HG03457 (cell line): ENCODE results near the gene FGD2.
"Not testable (repeated sequence)": the region's sequence is repeated elsewhere in the genome, so short reads cannot be mapped to it uniquely, and the experiment has no call there.

Experiments
- ATAC-seq: cut with Tn5 transposase; IDR thresholded peaks from one replicate; pipeline ENCODE4 v1.9.1; 2021; ENCODE audit warnings: moderate number of reproducible peaks; ENCODE audit not compliant: unreplicated experiment

FGD2 gene

DNA sequence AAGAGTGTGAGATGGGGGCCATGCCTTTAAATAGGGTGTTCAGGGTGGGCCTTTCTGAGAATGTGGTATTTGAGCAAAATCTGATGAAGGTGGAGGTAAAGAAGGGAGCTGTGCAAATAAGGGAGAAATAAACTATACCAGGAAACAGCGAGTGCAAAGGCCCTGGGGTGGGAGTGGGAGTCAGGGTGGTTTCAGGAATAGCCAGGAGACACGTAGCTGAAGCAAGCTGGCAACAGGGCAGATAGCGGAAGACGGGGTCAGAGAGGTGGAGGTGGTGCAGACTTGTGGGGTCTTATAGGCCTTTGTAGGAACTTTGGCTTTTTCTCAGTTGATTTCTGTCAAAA lies 51.6 kb downstream of the FGD2 start:
- ATAC-seq: no peak

DNA sequence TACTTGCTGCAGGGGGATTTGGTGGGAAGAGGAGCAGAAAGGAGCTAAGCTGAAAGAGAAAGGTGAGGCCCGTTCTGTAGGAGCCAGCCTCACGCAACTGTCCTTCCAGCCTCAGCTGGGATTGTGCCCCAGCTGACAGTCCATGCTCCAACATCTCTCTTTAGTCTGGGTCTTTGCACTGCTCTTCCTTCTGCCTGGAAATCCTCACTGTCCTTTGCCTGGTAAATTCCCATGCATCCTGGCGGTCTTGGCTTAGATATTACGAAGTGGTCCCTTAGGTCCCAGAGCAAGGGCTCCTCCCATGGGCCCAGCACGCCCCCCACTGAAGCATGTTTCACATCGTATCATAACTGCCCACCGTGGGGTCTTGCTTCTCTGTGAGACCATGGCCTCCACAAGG lies 52.2 kb downstream of the FGD2 start:
- ATAC-seq: no peak

- ATAC-seq: no peak
Measured at GRCh38 chr6:37058084-37058586, 52.7 kb downstream of the FGD2 start.

GRCh38 chr6:37058984-37059343 lies 53.5 kb downstream of the FGD2 start:
- not testable (repeated sequence) for ATAC-seq

GRCh38 chr6:37059344-37060194 lies 54.1 kb downstream of the FGD2 start:
- no peak for ATAC-seq

GRCh38 chr6:37060195-37060559 lies 54.7 kb downstream of the FGD2 start:
- ATAC-seq: no peak

GRCh38 chr6:37061157-37061804 lies 55.8 kb downstream of the FGD2 start:
- ATAC-seq: no peak

DNA sequence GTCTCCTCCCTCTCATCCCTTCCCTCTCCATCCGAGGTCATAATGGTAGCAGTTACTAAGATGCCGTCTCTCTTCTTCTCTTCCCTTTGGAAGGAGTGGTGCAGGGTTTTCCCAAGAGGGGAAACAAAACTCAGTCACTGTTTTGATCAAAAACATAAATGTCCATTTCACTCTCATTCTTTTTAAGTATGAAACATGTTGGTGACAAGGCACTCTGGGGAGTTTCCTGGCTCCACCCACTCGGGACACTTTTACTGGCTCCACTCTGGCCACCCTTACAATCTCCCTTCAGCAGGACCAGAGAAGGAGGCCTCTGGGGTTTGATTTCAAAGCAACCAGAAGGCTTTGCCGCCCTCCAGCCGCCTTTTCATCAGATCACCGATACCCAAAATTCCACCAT lies 57.0 kb downstream of the FGD2 start:
- no peak for ATAC-seq

GRCh38 chr6:37068356-37069270 lies 63.2 kb downstream of the FGD2 start:
- ATAC-seq: no peak

GRCh38 chr6:37069639-37070038 lies 64.2 kb downstream of the FGD2 start:
- ATAC-seq: no peak

- no peak for ATAC-seq
Measured at GRCh38 chr6:37072526-37072925, 67.1 kb downstream of the FGD2 start.

DNA sequence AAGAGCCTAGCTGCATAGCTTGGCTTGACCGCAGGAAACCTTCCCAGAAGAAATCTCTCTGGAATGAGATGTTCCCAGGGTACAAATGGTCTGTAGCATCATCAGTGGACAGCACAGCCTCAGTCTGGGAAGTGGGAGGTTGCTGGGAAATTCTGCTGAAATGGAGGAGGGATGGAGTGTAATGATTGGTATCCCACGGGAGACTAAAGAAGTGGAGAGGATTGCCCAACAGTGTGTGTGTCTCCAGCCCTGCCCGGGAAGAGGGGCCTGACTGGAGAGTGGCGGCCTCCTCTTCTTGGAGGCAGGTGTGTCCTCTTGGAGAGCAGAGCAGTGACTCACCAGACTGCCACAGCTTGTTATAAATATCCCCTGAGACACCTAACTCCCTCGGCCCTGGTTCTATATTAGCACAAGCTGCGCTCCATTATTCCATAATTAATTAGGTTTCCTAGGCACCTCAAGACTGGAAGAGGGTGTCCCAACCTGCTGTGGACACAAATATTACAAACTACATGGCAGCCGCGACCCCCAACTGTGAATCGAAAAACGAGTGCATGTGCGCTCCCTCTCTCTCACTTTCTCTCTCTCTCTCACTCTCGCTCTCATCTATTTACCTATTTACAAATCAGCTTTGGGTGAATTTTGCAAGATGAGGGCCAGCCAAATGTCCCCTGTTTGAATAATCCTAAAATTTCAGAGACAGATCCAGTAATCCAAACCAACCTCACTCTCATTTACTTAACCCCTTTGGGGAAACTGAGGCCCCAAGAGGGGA lies 68.8 kb downstream of the FGD2 start:
- no peak for ATAC-seq

GRCh38 chr6:37077191-37077904 lies 71.9 kb downstream of the FGD2 start:
- no peak for ATAC-seq

DNA sequence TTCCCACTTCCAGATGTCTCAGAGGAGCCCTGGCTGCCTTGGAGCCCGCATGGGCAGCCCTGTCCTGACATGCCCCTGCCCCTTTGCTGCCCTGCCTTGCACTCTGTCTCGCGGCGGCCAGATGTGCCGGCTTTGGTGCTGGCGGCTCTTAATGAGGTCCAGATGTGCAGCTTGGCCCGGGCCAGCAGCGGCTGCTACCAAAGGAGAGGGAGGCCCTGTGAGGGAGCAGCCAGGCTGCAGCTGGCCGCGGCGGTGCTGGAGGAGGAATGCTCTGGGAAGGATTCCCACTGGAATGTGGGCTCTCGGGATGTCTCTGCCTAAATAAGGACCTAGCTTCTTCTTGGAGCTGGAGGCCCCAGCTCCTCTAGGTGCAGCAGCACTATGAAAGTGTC lies 72.4 kb downstream of the FGD2 start:
- ATAC-seq: no peak
